Sigmoid colon (tissue), 7 donors: ENCODE measurements around the gene KRT23. TPM values are rescaled to one million over a fixed set of nuclear protein-coding genes. Genes with fewer than 3 reads are reported as not detected.

Experiments used
- DNase-seq: peaks from one replicate; pipeline ENCODE4 v3.0.0-alpha.2; 2019
- H3K27ac ChIP-seq, 4 donors: fragments of 200-600 bp; sonication (generic); one replicate each; pipeline ENCODE4 v1.5.1; 2016 to 2019; ENCODE audit warnings: mild to moderate bottlenecking in 1 of 4
- H3K27me3 ChIP-seq, 3 donors: fragments of 200-600 bp; sonication (generic); one replicate each; pipeline ENCODE4 v1.5.1; 2019; ENCODE audit warnings: mild to moderate bottlenecking in 1 of 3
- H3K36me3 ChIP-seq, 4 donors: fragments of 200-600 bp; sonication (generic); one replicate each; pipeline ENCODE4 v1.5.1; 2016 to 2019
- H3K4me1 ChIP-seq, 4 donors: fragments of 200-600 bp; sonication (generic); one replicate each; pipeline ENCODE4 v1.5.1; 2017 to 2019
- H3K4me3 ChIP-seq, 4 donors: fragments of 200-600 bp; sonication (generic); one replicate each; pipeline ENCODE4 v1.5.1; 2017 to 2019; ENCODE audit warnings: mild to moderate bottlenecking in 2 of 4, moderate library complexity in 1 of 4
- H3K9me3 ChIP-seq, 4 donors: fragments of 200-600 bp in 3 of 4; sonication (generic) in 3 of 4; one replicate each; pipeline versions ENCODE4 v1.5.1 to v1.6.1; 2013 to 2019
- CTCF ChIP-seq, 4 experiments: fragments of 450-650 bp in 3 of 4; fragments of 200-600 bp in 1 of 4; IDR thresholded peaks; one replicate each; pipeline ENCODE4 v1.5.1; 2016 to 2019; ENCODE audit warnings: antibody characterized with exemption in 4 of 4, mild to moderate bottlenecking in 3 of 4, moderate library complexity in 2 of 4
- EP300 ChIP-seq, 4 donors: sonication (generic); formaldehyde crosslinking; IDR thresholded peaks; one replicate each; pipeline ENCODE4 v1.6.1; 2017; ENCODE audit warnings: antibody characterized with exemption in 4 of 4
- POLR2A ChIP-seq, 2 donors: fragments of 450-650 bp; IDR thresholded peaks; one replicate each; pipeline ENCODE4 v1.6.1; 2016; ENCODE audit warnings: antibody characterized with exemption in 2 of 2, mild to moderate bottlenecking in 2 of 2, moderate library complexity in 2 of 2
- POLR2AphosphoS5 ChIP-seq, 4 donors: sonication (generic); formaldehyde crosslinking; IDR thresholded peaks; one replicate each; pipeline ENCODE4 v1.6.1; 2017; ENCODE audit warnings: antibody characterized with exemption in 4 of 4
- WGBS, 2 donors: extraction: QIAGEN DNeasy Blood & Tissue Kit; methylation state at CpG; one replicate each; pipeline ENCODE4 v1.1.7; 2013; 5-methylcytosine and 5-hydroxymethylcytosine counted together
- intact Hi-C: fragments of 100-400 bp; cut with DNase I; formaldehyde crosslinking; loops from one replicate; pipeline ENCODE4 v1.15.1; 2023
- polyA plus RNA-seq, 3 donors: library from polyadenylated mRNA; stranded (reverse); fragments of 200-250 nt; gene quantifications; one replicate each; pipeline ENCODE4 v1.2.3, GENCODE V29; 2013
- total RNA-seq, 4 donors: library from RNA; depleted of rRNA; stranded (reverse); fragments of >200 nt; gene quantifications; one replicate each; pipeline ENCODE4 v1.1.0, GENCODE V29; 2016
- donor health status: healthy with polysubstance abuse.
- donor health status: Bipolar disorder and iron deficiency.
- donor health status: healthy.

The KRT23 gene
- total and polyA plus RNA-seq, 7 donors, result 0.27 to 3.7 (median 0.48) TPM; not detected in 3

GRCh38 chr17:40905370-40905769, 32.1 kb downstream of the KRT23 start:
- Histone ChIP-seq H3K4me1 (peaks cover 0 to 12% (median 10%) of the 10 kb centered on the region in 4 donors), H3K9me3 (no peaks in the 10 kb centered on the region), H3K36me3 (no peaks in the 10 kb centered on the region), H3K27me3 (peaks cover 0 to 9% (median 0%) of the 10 kb centered on the region in 3 donors), H3K27ac (no peak overlapping the region), H3K4me3 (no peak overlapping the region)
- WGBS, 2 donors, result 94 to 96% methylated on average over 5 of the region's 5 CpGs
- DNase-seq, result no peak
- intact Hi-C loops, result loop anchor here (5.0 kb wide), 2 partner anchors 422 to 742 kb away; no protein-coding TSS in a partner anchor
- TF ChIP-seq EP300 (IDR thresholded peaks at IDR 0.05) (no peak), POLR2AphosphoS5 (IDR thresholded peaks at IDR 0.05) (no peak), CTCF (IDR thresholded peaks at IDR 0.05) (no peak), POLR2A (IDR thresholded peaks at IDR 0.05) (no peak)

- Histone ChIP-seq H3K4me1 (no peaks in the 10 kb centered on the region), H3K9me3 (no peaks in the 10 kb centered on the region), H3K4me3 (no peak overlapping the region), H3K27me3 (peaks cover 0 to 13% (median 0%) of the 10 kb centered on the region in 3 donors), H3K27ac (no peak overlapping the region), H3K36me3 (no peaks in the 10 kb centered on the region)
- 13 to 62% methylated on average over 12 of the region's 12 CpGs for WGBS, 2 donors
- TF ChIP-seq POLR2AphosphoS5 (IDR thresholded peaks at IDR 0.05), result no peak
- TF ChIP-seq POLR2A (IDR thresholded peaks at IDR 0.05), result no peak
- TF ChIP-seq EP300 (IDR thresholded peaks at IDR 0.05), result no peak
- no peak for TF ChIP-seq CTCF (IDR thresholded peaks at IDR 0.05)
- no peak for DNase-seq
- intact Hi-C loops, result no loop called here
Measured at GRCh38 chr17:40903129-40903847, 34.2 kb downstream of the KRT23 start.

DNA sequence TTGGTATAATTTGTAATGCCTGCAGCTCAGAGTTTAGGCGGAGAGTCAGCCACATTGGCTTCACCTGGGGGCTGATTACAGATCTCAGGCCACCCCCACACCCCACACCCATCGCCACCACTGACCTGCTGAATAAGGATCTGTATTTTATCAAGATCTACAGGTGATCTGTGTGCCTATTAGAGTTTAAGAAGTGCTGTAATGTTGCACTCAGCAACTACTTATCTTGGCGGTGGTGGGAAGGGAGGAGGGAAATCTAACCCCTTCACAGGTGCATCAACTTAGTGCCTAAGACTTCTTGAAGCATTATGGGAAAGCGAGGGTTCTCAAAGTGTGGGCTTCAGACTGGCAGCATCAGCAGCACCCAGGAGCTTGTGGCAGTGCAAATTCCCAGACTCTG, 34.9 kb downstream of the KRT23 start:
- Histone ChIP-seq H3K4me1 (no peaks in the 10 kb centered on the region), H3K9me3 (no peaks in the 10 kb centered on the region), H3K27ac (peak overlapping the region in 1 of 4 donors; percentile 8), H3K27me3 (peaks cover 0 to 13% (median 0%) of the 10 kb centered on the region in 3 donors), H3K4me3 (no peak overlapping the region), H3K36me3 (no peaks in the 10 kb centered on the region)
- TF ChIP-seq POLR2A (IDR thresholded peaks at IDR 0.05) (no peak), EP300 (IDR thresholded peaks at IDR 0.05) (no peak), CTCF (IDR thresholded peaks at IDR 0.05) (no peak), POLR2AphosphoS5 (IDR thresholded peaks at IDR 0.05) (no peak)
- WGBS, 2 donors, result 20 to 78% methylated on average over 4 of the region's 4 CpGs
- no peak for DNase-seq
- intact Hi-C loops, result no loop called here

DNA sequence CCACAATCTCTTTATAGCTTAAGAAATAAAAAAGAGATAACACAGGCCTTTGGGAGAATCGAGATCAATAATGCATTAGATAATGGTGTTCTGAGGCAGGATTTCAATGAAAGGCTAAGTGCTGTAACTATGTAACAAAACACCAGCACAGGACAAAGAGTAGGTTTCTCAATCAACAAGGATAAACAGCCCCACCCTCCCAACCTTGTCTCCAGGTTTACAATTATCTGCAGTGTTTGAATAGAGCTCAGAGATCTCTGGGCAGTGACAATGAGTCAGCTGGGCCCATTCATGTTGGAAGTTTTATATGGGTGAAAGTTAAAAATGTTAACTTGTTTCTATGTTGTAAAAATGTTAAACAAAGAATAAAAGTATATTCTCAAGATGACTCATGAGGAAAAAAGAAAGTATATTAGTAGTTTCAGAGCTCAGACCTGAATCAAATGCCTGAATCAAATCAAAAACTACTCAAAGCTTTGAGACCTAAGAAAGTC, 35.4 kb downstream of the KRT23 start:
- 20 to 81% methylated on average over 1 of the region's 1 CpG for WGBS, 2 donors
- intact Hi-C loops, result no loop called here
- H3K9me3 ChIP-seq, result no peaks in the 10 kb centered on the region

More for the DNA sequence above, 35.4 kb downstream of the KRT23 start:
- Histone ChIP-seq H3K36me3 (no peaks in the 10 kb centered on the region), H3K27me3 (peaks cover 0 to 13% (median 0%) of the 10 kb centered on the region in 3 donors), H3K4me3 (no peak overlapping the region), H3K4me1 (no peaks in the 10 kb centered on the region), H3K27ac (no peak overlapping the region)
- no peak for DNase-seq
- TF ChIP-seq CTCF (IDR thresholded peaks at IDR 0.05), result no peak
- TF ChIP-seq POLR2A (IDR thresholded peaks at IDR 0.05), result no peak
- TF ChIP-seq EP300 (IDR thresholded peaks at IDR 0.05), result no peak
